Measurements from ENCODE around the gene MVB12B. TPM values are rescaled to one million over a fixed set of nuclear protein-coding genes. Genes with fewer than 3 reads are reported as not detected.

The MVB12B gene
- total RNA-seq, 1 donor from 2014 or later, result 13.1 TPM

DNA sequence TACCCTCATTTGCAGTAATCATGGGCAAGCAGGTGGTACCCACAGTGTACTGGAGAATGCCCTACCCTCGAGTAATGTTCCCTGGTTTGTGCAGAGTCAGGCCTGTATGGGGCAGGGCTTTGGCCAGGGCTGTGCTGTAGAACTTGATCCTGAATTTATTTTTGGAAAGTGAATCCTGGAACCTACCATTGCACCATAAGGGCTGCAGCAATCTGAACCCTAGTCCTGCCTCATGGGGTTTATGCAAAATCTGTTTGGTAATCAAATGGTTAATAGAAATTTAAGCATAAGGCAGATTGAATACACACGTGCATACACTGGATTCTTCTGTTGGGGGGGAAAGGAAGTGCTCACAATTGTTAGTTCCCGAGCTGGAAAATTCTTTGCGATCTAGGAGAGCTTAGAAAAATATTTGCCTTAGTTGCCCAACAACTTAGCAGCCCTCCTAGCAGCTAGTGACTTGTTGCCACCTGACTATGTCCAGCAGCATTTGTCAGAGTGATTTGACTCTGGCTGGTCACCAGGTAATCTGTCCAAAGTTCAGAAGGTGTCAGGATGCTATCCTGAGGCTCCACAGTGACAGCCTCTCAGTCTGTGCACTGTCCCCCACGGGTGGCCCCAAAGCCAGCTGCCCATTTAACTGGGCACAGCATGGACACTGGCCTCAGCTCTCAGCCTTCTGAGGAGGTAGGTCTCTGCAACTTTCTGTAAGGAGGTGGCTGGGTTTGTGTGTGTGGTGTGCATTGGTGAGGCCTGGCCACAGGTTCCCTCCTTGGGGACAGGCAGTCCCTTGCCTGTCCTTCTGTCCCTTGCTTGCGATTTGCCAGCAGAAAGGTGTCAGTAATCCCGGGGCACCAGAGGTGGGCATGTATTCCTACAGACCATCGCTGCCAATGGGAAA lies 8.3 kb downstream of the MVB12B start:
- H3K36me3 Mint-ChIP-seq (ENCODE audit: low read depth), result no peaks in the 10 kb centered on the region

DNA sequence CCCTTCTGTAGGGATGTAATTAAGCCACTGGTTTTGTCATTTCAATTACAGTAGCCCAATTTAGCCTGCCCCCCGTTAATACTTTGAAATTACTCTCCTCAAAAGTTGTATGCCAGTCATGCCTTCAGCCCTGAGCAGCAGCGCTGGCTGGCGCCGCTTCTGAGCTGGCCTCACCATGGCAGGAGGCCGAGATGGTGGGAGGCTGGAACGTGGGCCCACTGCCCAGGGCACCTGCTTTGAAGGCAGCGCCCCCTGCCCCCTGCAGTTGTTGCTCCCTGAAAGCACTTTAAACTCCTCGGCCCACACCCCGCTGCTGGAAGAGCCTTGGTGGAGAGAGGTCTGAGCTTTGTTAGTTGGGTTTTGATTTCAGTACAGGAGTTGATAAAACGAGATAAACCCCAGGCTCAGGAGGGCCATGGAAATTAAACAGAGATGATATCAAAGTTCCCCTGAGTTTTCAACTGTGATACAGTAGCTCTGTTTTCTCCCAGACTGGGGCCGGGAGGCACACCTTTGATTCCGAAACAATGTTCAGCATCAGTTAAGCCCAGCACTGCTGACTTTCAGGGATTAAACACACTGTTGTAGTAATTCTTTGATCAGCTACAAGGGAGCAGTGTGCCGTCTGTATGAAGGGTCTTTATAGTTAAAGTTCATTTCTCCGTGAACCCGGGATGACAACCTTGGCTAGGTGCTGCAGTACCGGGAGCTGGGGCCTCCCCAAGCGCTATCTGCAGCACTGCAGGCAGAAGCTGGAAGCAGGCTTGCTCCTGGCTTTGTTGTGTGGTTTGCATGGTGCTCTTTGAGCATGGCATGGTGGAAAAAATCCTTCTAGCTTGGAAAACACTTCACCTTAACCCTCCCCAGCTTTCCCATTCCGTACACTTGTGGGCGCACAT lies 9.5 kb downstream of the MVB12B start:
- H3K27ac Mint-ChIP-seq (ENCODE audit: unreplicated experiment), result peak overlapping the region; percentile 27
- H3K27me3 Mint-ChIP-seq (ENCODE audit: low read depth), result no peaks in the 10 kb centered on the region
- no peak for DNase-seq (ENCODE audit: low spot score)
- peaks cover 58% of the 10 kb centered on the region for H3K4me1 Mint-ChIP-seq (ENCODE audit: low read depth)
- TF ChIP-seq, protein P1, sequence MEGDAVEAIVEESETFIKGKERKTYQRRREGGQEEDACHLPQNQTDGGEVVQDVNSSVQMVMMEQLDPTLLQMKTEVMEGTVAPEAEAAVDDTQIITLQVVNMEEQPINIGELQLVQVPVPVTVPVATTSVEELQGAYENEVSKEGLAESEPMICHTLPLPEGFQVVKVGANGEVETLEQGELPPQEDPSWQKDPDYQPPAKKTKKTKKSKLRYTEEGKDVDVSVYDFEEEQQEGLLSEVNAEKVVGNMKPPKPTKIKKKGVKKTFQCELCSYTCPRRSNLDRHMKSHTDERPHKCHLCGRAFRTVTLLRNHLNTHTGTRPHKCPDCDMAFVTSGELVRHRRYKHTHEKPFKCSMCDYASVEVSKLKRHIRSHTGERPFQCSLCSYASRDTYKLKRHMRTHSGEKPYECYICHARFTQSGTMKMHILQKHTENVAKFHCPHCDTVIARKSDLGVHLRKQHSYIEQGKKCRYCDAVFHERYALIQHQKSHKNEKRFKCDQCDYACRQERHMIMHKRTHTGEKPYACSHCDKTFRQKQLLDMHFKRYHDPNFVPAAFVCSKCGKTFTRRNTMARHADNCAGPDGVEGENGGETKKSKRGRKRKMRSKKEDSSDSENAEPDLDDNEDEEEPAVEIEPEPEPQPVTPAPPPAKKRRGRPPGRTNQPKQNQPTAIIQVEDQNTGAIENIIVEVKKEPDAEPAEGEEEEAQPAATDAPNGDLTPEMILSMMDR (IDR thresholded peaks at IDR 0.05), result no peak
- H3K36me3 Mint-ChIP-seq (ENCODE audit: low read depth), result peaks cover 5% of the 10 kb centered on the region
- no peak overlapping the region for H3K4me3 Mint-ChIP-seq (ENCODE audit: unreplicated experiment)
- H3K9me3 Mint-ChIP-seq (ENCODE audit: low read depth), result no peaks in the 10 kb centered on the region

More for the DNA sequence above, 8.3 kb downstream of the MVB12B start:
- TF ChIP-seq, protein P1 (IDR thresholded peaks at IDR 0.05), result no peak
- Mint-ChIP-seq H3K4me1 (ENCODE audit: low read depth) (peaks cover 68% of the 10 kb centered on the region), H3K27ac (ENCODE audit: unreplicated experiment) (peak overlapping the region; percentile 69), H3K4me3 (ENCODE audit: unreplicated experiment) (no peak overlapping the region), H3K9me3 (ENCODE audit: low read depth) (no peaks in the 10 kb centered on the region), H3K27me3 (ENCODE audit: low read depth) (no peaks in the 10 kb centered on the region)
- DNase-seq (ENCODE audit: low spot score), result no peak

DNA sequence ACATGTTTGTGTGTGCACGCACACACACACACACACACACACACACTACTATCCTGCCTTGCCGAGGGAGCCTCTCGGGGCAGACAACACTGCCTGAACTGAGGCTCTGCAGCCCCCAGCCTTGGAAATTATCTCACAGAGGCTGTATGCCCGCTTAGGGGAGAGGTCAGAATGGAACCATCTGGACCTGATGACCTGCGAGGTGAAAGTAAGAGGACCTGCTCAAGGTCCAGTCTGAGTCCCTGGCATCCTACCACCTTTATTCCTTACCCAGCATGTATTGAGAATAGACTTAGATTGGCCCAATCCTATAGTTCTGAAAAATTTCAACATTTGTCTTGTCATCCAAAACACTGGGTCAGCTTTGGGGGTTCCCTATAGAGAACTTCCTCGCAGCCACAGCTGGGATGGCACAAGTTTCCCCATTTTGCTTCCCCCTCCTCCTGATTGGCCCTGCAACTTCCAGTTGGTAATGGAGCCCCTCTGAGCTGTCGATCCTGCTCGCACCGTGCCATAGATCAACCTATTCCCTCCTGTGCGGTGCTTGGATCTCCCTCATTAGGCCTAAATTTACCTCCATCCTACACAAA lies 10.2 kb downstream of the MVB12B start:
- H3K4me1 Mint-ChIP-seq (ENCODE audit: low read depth), result peaks cover 55% of the 10 kb centered on the region
- TF ChIP-seq, protein P1 (IDR thresholded peaks at IDR 0.05), result no peak
- H3K27ac Mint-ChIP-seq (ENCODE audit: unreplicated experiment), result no peak overlapping the region
- DNase-seq (ENCODE audit: low spot score), result no peak
- peaks cover 5% of the 10 kb centered on the region for H3K36me3 Mint-ChIP-seq (ENCODE audit: low read depth)
- no peaks in the 10 kb centered on the region for H3K27me3 Mint-ChIP-seq (ENCODE audit: low read depth)
- no peak overlapping the region for H3K4me3 Mint-ChIP-seq (ENCODE audit: unreplicated experiment)
- H3K9me3 Mint-ChIP-seq (ENCODE audit: low read depth), result no peaks in the 10 kb centered on the region

DNA sequence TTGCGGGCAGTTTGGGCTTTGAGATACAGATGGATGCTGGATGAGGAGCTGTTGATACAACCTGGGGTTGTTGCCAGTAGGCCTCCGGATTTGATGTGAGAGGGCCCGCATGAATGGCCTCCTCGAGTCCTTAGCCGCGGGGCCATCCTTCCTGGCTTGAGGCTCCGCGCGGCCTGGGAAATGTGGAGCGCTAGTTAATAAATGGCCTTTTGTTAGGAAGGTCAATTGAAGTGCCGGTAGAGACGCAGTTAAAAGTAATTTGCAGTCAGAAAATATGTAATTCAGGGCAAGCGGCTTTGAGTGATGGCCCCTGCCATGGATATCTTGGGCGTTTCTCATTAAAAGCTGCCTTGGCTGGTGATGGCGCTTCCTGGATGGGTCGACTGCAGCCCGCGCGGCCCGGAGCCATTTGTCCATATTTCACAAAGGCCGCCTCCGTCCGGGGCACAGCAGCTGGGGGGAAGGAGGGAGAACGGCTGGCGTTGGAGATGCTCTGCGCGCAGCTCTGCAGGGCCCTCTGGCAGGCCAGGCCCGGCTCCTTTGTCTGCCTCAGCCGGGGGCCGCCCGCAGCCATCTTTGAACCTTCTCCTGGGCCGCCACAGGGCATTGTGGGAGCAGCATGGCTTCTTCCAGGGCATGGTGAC lies 11.2 kb downstream of the MVB12B start:
- DNase-seq (ENCODE audit: low spot score), result no peak
- Mint-ChIP-seq H3K27ac (ENCODE audit: unreplicated experiment) (peak overlapping the region; percentile 72), H3K36me3 (ENCODE audit: low read depth) (peaks cover 5% of the 10 kb centered on the region), H3K4me1 (ENCODE audit: low read depth) (peaks cover 45% of the 10 kb centered on the region), H3K9me3 (ENCODE audit: low read depth) (no peaks in the 10 kb centered on the region), H3K4me3 (ENCODE audit: unreplicated experiment) (peak overlapping the region; percentile 31), H3K27me3 (ENCODE audit: low read depth) (no peaks in the 10 kb centered on the region)
- TF ChIP-seq, protein P1 (IDR thresholded peaks at IDR 0.05), result no peak
